DOHH2 (cell line): ENCODE measurements around the gene GUCY1A1.

Experiments used
- CTCF ChIP-seq: fragments of 200-600 bp; sonication (generic); IDR thresholded peaks from one replicate; pipeline ENCODE4 v1.5.1; 2014; ENCODE audit warnings: antibody characterized with exemption, mild to moderate bottlenecking, low read depth, low read length; ENCODE audit not compliant: poor library complexity, severe bottlenecking
- EZH2phosphoT487 ChIP-seq: fragments of 200-600 bp; sonication (generic); IDR thresholded peaks from 2 replicates; pipeline ENCODE4 v1.6.1; 2017; ENCODE audit warnings: borderline replicate concordance, mild to moderate bottlenecking, antibody characterized with exemption, low read length, moderate library complexity, mixed read lengths

GRCh38 chr4:155674669-155675071 is 8.0 kb downstream of the GUCY1A1 start:
- TF ChIP-seq CTCF (no peak), EZH2phosphoT487 (no peak)
